GM18517 (cell line): ENCODE measurements around the gene PYROXD2.
A peak's percentile ranks its signal among the peaks of the same experiment; 100 is the strongest.

Source experiments
- ATAC-seq: cut with Tn5 transposase; IDR thresholded peaks from one replicate; pipeline ENCODE4 v1.9.1; 2021; ENCODE audit warnings: mild to moderate bottlenecking, moderate library complexity; ENCODE audit not compliant: unreplicated experiment

PYROXD2 gene

DNA sequence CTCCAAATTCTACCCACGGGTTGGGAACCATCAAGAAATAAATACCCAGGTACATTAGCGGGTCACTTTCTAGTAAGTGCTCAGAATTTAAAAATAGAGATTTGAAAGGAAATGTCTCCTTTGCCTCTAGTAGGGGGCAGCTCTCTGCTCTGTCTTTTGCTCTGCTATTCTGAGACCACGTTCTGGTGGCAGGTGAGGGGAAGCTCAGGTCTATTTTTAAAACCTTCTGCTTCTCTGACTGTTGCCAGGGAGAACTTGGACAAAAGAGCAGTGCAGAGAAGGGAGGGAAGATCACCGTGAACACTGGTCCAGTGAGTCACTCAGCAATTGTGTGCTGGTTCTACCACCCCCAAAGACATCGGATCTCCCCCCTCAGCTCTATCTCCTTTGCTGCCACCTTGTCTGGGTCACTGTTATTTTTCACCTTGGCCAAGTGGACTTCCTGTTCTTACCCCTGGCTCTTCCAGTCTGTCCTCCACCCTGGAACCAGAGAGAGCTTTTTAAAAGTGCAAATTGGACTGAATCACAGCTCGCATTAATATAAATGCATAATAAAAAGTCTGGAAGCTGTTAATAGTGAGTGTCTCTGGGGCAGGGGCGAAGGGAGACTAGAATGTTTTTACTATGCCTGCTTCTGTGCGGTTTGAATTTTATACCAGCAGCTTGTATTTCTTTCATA is 74.6 kb downstream of the PYROXD2 start:
- peak; percentile 38 for ATAC-seq

DNA sequence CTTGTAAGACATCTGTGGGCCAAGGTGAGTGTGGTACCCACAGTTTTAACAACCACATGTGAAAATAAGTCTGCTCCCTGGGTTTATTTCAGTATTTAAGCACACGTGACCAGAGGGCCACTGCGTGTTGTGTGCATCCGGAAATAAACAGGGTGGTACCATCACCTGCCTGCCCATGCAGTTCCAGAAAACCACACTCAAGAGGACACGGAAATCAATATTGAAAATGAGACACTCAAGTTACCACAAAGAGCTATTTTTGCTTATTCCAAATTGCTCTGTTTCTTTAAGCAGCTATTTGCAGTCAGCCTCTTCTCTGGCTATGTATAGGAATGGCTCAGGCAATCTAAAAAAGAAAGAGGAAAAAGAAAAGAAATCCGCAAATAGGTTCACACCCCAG is 75.2 kb downstream of the PYROXD2 start:
- ATAC-seq: peak; percentile 93

- ATAC-seq: no peak
These were observed 76.1 kb downstream of the PYROXD2 start for GRCh38 chr10:98338896-98339295.

DNA sequence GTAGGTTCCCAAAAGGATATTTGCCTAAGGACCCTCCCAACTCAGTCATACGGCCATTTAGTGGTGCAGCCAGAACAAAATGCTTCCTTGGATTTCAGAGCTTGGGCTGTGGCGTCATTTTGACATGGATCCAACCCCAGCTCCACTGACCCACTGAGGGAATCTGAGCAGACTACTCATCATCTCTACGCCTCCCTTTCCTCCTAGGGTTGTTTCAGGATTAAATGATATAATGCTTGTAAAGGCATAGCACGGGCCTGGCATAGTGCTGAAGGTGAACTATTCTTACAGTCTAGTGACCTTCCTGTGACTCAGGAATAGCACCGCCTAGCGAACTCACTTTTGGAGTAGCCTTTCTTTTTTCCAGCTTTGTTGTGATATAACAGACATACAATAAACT is 76.7 kb downstream of the PYROXD2 start:
- no peak for ATAC-seq

DNA sequence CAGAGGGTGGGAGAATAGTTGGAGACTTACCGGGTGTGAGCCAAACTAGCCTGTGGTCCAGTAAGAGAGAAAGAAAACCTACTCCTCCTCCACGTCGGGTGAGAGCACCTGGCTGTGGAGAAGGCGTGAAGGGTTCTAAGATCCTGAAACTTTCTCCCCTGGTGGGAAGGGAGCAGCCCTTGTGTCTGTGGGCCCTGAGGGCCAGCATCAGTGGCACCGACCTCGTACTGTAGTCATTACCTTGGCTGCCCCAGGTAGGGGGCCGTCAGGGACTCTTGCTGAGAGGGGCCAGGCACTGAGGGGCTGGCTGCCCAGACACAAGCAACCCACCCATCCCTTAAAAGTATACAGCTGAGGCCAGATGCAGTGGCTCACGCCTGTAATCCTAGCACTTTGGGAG is 77.5 kb downstream of the PYROXD2 start:
- ATAC-seq: no peak
